Activated B cell treated with CpG ODN at 0.5 μM for 24 hours (primary cell): ENCODE data around the gene AUTS2. TPM values are rescaled to one million over a fixed set of nuclear protein-coding genes. Genes with fewer than 3 reads are reported as not detected.

Experiments
- ATAC-seq: fragments of 200-7000 bp; cut with Tn5 transposase; one replicate; pipeline ENCODE4 v1.10.0; 2021; ENCODE audit warnings: low read depth, mild to moderate bottlenecking, moderate library complexity
- CTCF ChIA-PET: fragments of 350-600 bp; sonication (Branson Sonifier 250); formaldehyde crosslinking; loops from one replicate; lab custom pipeline; 2021; ENCODE audit warnings: antibody characterized with exemption; lab: Charles Lee
- POLR2A ChIA-PET: fragments of 350-600 bp; sonication (Branson Sonifier 250); formaldehyde crosslinking; loops from one replicate; lab custom pipeline; 2021; ENCODE audit warnings: antibody characterized with exemption; lab: Charles Lee
- DNase-seq: peaks from one replicate; pipeline ENCODE4 v3.0.0; 2022
- H3K27ac Mint-ChIP-seq: one replicate; pipeline ENCODE4 v1.8.0; 2020; ENCODE audit warnings: mixed read lengths
- H3K27me3 Mint-ChIP-seq: one replicate; pipeline ENCODE4 v1.8.0; 2021; ENCODE audit warnings: mixed read lengths
- H3K36me3 Mint-ChIP-seq: one replicate; pipeline ENCODE4 v1.8.0; 2021; ENCODE audit warnings: low read depth, mixed read lengths
- H3K4me1 Mint-ChIP-seq: one replicate; pipeline ENCODE4 v1.8.0; 2021; ENCODE audit warnings: mixed read lengths
- H3K4me3 Mint-ChIP-seq: one replicate; pipeline ENCODE4 v1.8.0; 2020; ENCODE audit warnings: mild to moderate bottlenecking, mixed read lengths
- H3K9me3 Mint-ChIP-seq: one replicate; pipeline ENCODE4 v1.8.0; 2020; ENCODE audit warnings: mixed read lengths
- CTCF ChIP-seq: fragments of 200-600 bp; IDR thresholded peaks from one replicate; pipeline ENCODE4 v1.8.0; 2022; ENCODE audit warnings: antibody characterized with exemption, mild to moderate bottlenecking
- intact Hi-C: fragments of 100-400 bp; cut with micrococcal nuclease; formaldehyde crosslinking; loops from one replicate; pipeline ENCODE4 v1.15.1; 2024
- total RNA-seq: library from RNA; stranded (reverse); gene quantifications from 2 replicates; pipeline ENCODE4 v1.2.3, GENCODE V29; 2022

The AUTS2 gene
- total RNA-seq, 1 donor from 2014 or later: 15.9 TPM

- intact Hi-C loops: no loop called here
- Mint-ChIP-seq H3K27ac (no peak overlapping the region), H3K27me3 (no peaks in the 10 kb centered on the region), H3K4me1 (no peaks in the 10 kb centered on the region), H3K9me3 (no peaks in the 10 kb centered on the region), H3K4me3 (no peak overlapping the region), H3K36me3 (no peaks in the 10 kb centered on the region)
- ChIA-PET CTCF (no interaction called here), POLR2A (no interaction called here)
- TF ChIP-seq CTCF: no peak
- no peak for ATAC-seq
- DNase-seq: no peak
These were observed 455.7 kb downstream of the AUTS2 start for GRCh38 chr7:70053989-70054388.

- Mint-ChIP-seq H3K27ac (no peak overlapping the region), H3K36me3 (peaks cover 5% of the 10 kb centered on the region), H3K27me3 (no peaks in the 10 kb centered on the region), H3K4me1 (peaks cover 2% of the 10 kb centered on the region), H3K9me3 (no peaks in the 10 kb centered on the region), H3K4me3 (no peak overlapping the region)
- TF ChIP-seq CTCF: no peak
- no peak for ATAC-seq
- intact Hi-C loops: no loop called here
- POLR2A ChIA-PET: no interaction called here
- CTCF ChIA-PET: no interaction called here
- no peak for DNase-seq
These were observed 458.1 kb downstream of the AUTS2 start for GRCh38 chr7:70056363-70056762.

- TF ChIP-seq CTCF: no peak
- ChIA-PET CTCF (no interaction called here), POLR2A (no interaction called here)
- Mint-ChIP-seq H3K4me3 (no peak overlapping the region), H3K9me3 (no peaks in the 10 kb centered on the region), H3K27ac (no peak overlapping the region), H3K4me1 (peaks cover 8% of the 10 kb centered on the region), H3K27me3 (no peaks in the 10 kb centered on the region), H3K36me3 (peaks cover 5% of the 10 kb centered on the region)
- intact Hi-C loops: no loop called here
- DNase-seq (no peak), ATAC-seq (no peak)
These were observed 462.2 kb downstream of the AUTS2 start for GRCh38 chr7:70060298-70061068.

GRCh38 chr7:70063371-70063770, 465.1 kb downstream of the AUTS2 start:
- ATAC-seq: no peak
- Mint-ChIP-seq H3K36me3 (peaks cover 5% of the 10 kb centered on the region), H3K4me1 (peaks cover 8% of the 10 kb centered on the region), H3K4me3 (no peak overlapping the region), H3K27ac (no peak overlapping the region), H3K9me3 (no peaks in the 10 kb centered on the region), H3K27me3 (no peaks in the 10 kb centered on the region)
- DNase-seq: no peak
- intact Hi-C loops: no loop called here
- CTCF ChIA-PET: no interaction called here
- TF ChIP-seq CTCF: no peak
- POLR2A ChIA-PET: no interaction called here

- ATAC-seq (no peak), DNase-seq (no peak)
- CTCF ChIA-PET: no interaction called here
- H3K4me3 Mint-ChIP-seq: no peak overlapping the region
- no peak overlapping the region for H3K27ac Mint-ChIP-seq
- POLR2A ChIA-PET: no interaction called here
- peaks cover 5% of the 10 kb centered on the region for H3K36me3 Mint-ChIP-seq
- no peaks in the 10 kb centered on the region for H3K9me3 Mint-ChIP-seq
- H3K27me3 Mint-ChIP-seq: no peaks in the 10 kb centered on the region
- no peak for TF ChIP-seq CTCF
- intact Hi-C loops: no loop called here
- peaks cover 8% of the 10 kb centered on the region for H3K4me1 Mint-ChIP-seq
These were observed 465.7 kb downstream of the AUTS2 start for GRCh38 chr7:70063927-70064326.
